Adipose tissue (tissue), 3 donors: ENCODE data around the gene GBA2. TPM values are rescaled to one million over a fixed set of nuclear protein-coding genes. Genes with fewer than 3 reads are reported as not detected.

Experiments used
- H3K27ac ChIP-seq: one replicate; pipeline ENCODE4 v1.5.1; 2013; ENCODE audit warnings: low read depth, low read length
- WGBS, 3 donors: extraction: QIAGEN DNeasy Blood & Tissue Kit; methylation state at CpG; one replicate each; pipeline ENCODE4 v1.1.7; 2013; 5-methylcytosine and 5-hydroxymethylcytosine counted together
- polyA plus RNA-seq, 3 donors: library from polyadenylated mRNA; stranded (reverse); fragments of 200-250 nt; gene quantifications; one replicate each; pipeline ENCODE4 v1.2.3, GENCODE V29; 2013
- donor health status: healthy with polysubstance abuse.
- donor health status: Bipolar disorder and iron deficiency.
- donor health status: healthy.

Gene GBA2
- polyA plus RNA-seq, 3 donors: 24.0 to 48.8 (median 36.8) TPM

DNA sequence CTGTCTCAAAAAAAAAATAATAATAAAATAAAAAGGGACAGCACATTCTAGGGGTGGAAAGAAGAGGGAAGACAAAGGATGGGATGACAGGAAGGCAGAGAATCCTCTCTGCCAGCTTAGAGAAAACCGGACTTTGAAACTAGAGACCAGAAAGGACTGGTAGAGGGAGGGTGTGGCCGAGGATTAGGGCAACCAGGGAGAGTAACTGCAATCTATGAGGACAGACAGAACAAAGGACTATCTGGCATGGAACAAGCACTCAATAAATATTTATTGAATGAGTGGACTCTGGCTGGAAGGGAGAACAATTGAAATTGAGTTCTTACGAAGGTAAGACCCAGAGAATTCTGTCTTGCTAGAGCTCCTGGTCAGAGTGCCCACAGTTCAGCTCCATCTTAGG, 2.4 kb downstream of the GBA2 start:
- WGBS, 3 donors: 25 to 62% (median 52%) methylated on average over 3 of the region's 3 CpGs
- H3K27ac ChIP-seq: no peak overlapping the region

DNA sequence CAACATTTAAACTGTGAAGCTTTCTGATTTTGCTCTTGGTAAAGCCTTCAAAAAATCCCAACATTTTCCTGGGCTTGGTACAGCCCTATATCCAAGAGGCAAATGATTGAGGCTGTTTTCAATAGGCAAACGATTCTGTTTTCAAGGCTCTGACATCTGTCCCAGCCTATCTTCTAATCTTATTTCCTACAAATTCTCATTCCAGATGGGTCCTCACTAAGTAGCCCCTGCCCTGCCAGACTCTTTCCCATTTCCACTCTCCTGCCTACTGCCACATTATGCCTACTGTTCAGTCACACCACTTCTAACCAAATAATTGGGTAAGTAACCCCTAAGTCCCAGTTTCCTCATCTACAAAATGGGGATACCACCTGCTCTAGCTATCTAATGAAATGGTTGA, 3.5 kb downstream of the GBA2 start:
- WGBS, 3 donors: 12 to 66% (median 64%) methylated on average over 1 of the region's 1 CpG

DNA sequence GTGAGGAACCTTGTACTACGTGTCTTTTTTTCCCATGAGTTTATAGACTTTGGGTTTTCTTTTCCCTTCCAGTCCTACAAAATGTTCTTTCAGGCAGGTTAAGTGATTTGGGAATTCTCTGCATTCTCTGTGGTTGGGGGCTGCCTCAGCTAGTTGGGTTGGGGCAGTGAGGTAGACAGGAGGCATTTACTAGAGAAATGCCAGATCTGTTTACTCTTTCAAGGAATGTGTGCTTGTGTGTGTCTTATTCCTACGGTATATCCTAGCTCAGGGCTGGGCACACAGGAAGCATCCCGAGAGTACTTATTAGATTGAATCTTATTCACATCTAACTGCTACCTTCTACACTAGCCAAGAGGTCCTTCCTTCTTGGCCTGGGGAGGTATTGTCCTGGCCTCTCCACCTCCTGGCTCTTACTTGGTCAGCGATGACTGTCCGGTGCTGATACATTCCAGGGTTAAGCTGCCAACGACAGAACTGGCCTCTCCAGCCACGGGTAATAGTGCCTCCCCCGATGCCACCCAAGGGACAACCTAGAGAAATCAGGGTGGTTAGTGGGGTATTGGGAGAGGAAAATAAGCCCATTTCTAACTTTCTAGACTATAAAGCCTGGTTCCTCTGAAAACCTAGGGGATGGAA, 5.0 kb downstream of the GBA2 start:
- H3K27ac ChIP-seq: no peak overlapping the region
- WGBS, 3 donors: 78 to 86% (median 82%) methylated on average over 8 of the region's 8 CpGs

More for the DNA sequence above, 3.5 kb downstream of the GBA2 start:
- H3K27ac ChIP-seq: no peak overlapping the region

DNA sequence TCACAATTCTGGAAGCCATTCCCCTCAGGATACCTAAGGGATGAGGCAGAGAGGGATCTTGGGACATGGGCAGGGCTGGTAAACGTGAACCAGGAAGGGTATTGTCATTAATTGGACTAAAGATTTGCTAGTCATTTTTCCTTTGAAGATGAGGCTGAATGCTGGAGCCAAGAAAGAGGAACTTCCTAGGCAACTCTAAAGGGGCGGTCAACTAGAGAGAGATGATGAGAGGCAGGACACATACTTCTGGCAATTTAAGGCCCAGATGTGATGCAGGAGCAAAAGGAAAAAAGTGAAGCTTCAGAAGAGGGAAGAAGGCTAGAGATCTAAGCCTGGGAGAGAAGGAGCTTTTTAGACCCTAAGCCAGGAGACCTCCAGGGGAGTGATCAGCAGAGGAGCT, 5.6 kb downstream of the GBA2 start:
- no peak overlapping the region for H3K27ac ChIP-seq
- 52 to 74% (median 55%) methylated on average over 2 of the region's 2 CpGs for WGBS, 3 donors

DNA sequence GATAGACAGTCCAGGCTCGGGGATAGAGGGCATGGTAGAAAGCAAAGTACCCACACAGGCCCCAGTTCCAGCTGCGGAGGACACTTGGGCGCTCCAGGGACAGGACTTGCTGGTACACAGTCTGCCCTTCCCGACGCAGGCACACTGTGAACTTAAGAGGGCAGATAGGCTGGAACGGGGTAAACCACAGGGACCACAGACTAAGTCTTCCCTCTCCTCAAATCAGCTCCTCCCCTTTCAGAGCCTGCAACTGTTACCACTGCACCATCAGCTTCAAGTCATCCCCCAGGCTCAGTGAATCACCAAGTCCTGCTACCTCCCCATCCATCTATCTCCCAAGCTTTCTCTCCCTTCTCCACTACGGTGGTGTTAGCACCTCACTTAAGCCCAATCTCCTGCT, 7.3 kb downstream of the GBA2 start:
- 78 to 89% (median 83%) methylated on average over 6 to 7 of the region's 7 CpGs for WGBS, 3 donors

DNA sequence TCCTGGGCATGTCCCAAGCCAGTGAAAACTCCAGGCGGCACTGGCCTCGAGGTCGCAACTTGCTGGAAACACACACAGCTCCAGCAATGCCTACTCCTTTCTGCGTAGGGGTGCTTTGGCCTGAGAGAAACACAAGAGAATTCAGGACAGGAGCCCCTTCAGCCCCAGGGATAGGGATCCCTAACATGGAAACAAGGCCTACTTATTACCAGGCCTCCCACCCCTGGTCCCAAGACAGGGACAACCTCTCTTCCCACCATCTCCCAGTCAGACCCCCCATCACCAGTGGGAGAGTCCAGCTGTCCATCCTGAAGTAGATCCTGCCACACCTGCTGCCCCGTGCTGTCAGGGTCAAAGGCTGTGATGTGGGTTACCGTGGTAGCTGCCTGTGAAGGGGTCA, 8.8 kb downstream of the GBA2 start:
- WGBS, 3 donors: 85 to 93% (median 91%) methylated on average over 6 of the region's 6 CpGs

More for the DNA sequence above, 7.3 kb downstream of the GBA2 start:
- no peak overlapping the region for H3K27ac ChIP-seq

DNA sequence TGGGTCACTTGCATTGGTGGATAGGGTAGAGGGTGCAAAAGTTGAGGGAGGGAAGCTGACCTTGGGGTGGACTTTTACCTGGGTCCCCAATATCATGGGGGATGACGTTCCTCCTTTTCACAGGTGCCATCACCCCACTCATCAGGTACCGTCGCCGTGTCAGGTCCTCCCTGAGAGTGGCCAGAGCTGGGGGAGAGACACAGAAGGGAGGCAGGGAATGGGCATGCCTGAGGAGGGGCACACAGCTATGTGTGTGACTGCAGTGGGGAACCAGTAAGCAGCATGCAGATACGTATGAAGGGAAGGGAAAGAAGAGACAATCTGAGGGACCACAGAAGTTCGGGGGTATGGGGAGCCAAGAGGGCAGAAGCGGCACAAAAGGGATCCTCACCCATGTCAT, 10.1 kb downstream of the GBA2 start:
- H3K27ac ChIP-seq: no peak overlapping the region
- WGBS, 3 donors: 90 to 94% (median 91%) methylated on average over 7 of the region's 7 CpGs

More for the DNA sequence above, 8.8 kb downstream of the GBA2 start:
- no peak overlapping the region for H3K27ac ChIP-seq

DNA sequence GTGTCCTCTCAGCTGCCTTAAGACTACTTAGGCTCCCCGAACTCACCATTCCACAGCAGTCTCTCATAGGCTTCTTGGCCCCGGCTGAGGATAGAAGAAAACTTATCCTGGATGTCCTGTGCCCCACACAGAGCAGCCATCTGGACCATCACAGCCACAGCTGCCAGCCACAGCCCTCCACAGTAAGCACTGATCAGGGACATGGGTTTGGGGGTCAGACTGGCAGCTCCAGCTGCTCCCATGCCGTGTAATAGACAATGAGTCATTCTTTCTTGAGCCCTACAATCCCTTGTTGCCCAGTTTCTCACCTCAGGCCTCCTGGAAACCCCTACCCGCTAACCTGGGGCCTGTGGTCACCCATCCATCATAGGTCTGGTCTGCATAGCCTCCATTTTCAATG, 10.8 kb downstream of the GBA2 start:
- 77 to 89% (median 84%) methylated on average over 4 of the region's 4 CpGs for WGBS, 3 donors
- H3K27ac ChIP-seq: no peak overlapping the region

DNA sequence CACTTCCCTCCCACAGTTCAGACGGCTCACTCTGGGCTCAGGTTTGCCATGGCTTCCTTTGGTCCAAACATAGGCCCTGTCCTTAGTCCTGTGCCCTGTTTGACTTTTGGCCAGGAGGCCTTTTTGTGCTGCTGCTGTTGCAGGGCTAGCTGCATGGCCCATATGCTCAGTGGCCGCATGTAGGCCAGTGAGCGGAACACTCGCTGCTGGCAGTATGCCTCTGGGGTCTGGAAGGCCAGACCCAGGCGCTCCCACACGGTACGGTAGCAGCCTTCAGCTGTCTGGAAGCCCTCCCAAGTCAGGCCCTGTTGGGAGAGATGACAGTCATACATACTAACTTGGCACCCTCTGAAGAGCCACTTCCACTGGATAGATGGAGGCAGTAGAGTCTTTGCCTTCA, 11.9 kb downstream of the GBA2 start:
- WGBS, 3 donors: 74 to 78% (median 77%) methylated on average over 7 of the region's 7 CpGs
- no peak overlapping the region for H3K27ac ChIP-seq

DNA sequence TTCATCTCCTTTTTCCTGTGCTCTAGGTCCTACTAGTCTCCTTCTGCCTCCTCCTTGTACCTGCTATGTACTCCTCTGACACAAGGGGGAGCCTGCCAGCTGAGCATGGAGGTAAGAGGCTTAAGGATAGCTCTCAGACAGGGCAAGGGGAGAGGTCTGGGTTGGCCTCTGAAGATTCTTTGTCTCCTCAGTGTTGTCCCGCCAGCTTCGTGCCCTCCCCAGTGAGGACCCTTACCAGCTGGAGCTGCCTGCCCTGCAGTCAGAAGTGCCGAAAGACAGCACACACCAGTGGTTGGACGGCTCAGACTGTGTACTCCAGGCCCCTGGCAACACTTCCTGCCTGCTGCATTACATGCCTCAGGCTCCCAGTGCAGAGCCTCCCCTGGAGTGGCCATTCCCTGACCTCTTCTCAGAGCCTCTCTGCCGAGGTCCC, 12.8 kb downstream of the GBA2 start:
- WGBS, 3 donors: 43 to 49% (median 44%) methylated on average over 5 of the region's 5 CpGs
- H3K27ac ChIP-seq: no peak overlapping the region

DNA sequence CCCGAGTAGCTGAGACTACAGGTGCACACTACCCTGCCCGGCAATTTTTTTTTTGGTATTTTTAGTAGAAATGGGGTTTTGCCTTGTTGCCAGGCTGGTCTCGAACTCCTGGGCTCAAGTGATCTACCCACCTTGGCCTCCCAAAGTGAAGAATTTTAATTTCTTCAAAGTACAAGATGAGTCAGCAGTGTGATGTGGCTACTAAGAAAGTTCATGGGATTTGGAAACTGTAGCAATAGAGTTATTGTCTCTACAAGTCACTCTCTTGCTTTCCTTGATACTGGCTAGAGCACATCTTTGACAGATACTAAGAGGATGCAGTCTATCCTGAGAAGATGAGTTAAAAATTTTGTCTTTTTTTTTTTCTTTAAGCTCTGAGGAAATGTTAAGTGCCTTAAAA, 14.9 kb downstream of the GBA2 start:
- H3K27ac ChIP-seq: no peak overlapping the region
- WGBS, 3 donors: 88 to 98% (median 95%) methylated on average over 3 of the region's 3 CpGs

DNA sequence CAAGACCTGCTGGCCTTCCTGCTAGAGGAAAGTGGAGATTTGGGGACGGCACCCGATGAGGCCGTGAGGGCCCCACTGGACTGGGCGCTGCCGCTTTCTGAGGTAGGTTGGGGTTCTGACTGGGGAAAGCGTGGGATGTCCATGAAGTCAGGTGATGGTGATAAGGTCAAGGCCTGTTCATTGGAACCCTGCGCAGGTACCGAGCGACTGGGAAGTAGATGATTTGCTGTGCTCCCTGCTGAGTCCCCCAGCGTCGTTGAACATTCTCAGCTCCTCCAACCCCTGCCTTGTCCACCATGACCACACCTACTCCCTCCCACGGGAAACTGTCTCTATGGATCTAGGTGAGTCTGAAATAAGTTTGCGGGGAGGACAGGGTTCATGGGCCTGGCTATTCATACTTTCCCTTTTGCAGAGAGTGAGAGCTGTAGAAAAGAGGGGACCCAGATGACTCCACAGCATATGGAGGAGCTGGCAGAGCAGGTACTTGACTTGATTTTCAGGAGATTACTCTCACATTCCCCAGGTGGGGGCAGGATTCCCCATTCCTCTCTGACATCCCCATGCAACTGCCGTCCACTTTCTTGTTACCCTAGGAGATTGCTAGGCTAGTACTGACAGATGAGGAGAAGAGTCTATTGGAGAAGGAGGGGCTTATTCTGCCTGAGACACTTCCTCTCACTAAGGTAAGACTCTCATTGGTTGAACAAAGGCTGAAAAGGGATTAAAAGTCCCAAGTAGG, 16.1 kb downstream of the GBA2 start:
- 1 to 3% (median 1%) methylated on average over 14 of the region's 14 CpGs for WGBS, 3 donors

DNA sequence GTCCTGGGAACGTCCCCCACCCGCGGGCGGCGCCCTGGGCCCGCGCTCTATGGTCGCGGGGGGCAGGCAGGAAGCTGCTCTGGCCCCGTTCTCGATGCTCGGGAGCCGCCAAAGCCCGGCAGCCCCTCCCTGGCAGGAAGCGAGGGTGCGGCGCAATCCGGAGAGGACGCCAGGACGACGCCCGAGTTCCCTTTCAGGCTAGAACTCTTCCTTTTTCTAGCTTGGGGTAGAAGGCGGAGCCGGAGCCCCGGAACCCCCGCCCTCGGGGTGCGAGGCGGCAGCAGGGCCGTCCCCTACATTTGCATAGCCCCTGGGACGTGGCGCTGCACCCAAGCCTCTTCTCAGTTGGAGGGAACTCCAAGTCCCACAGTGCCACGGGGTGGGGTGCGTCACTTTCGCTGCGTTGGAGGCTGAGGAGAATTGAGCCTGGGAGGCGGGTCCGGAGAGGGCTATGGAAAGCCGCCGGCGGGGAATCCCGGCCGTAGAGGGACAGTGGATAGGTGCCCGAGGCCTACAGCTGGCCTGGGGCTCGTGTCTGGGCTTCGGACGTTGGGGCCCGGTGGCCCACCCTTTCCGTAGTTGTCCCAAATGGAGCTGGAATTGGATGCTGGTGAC, 16.7 kb downstream of the GBA2 start, which contains the start of the genes CREB3 and TLN1:
TSS of gene CREB3 (plus strand) at position 482 of the 615 bp plus-strand sequence. CDS start at position 589, 107 bp downstream.
TSS of gene TLN1 (minus strand) at position 11 of the 615 bp plus-strand sequence. CDS start 6,501 bp downstream, outside the sequence.
- 0% methylated on average over 43 to 49 of the region's 49 CpGs for WGBS, 3 donors
- H3K27ac ChIP-seq: peak within 1 kb of the TSS; percentile 100

More for the DNA sequence above, 16.1 kb downstream of the GBA2 start:
- H3K27ac ChIP-seq: peak overlapping the region; percentile 100

DNA sequence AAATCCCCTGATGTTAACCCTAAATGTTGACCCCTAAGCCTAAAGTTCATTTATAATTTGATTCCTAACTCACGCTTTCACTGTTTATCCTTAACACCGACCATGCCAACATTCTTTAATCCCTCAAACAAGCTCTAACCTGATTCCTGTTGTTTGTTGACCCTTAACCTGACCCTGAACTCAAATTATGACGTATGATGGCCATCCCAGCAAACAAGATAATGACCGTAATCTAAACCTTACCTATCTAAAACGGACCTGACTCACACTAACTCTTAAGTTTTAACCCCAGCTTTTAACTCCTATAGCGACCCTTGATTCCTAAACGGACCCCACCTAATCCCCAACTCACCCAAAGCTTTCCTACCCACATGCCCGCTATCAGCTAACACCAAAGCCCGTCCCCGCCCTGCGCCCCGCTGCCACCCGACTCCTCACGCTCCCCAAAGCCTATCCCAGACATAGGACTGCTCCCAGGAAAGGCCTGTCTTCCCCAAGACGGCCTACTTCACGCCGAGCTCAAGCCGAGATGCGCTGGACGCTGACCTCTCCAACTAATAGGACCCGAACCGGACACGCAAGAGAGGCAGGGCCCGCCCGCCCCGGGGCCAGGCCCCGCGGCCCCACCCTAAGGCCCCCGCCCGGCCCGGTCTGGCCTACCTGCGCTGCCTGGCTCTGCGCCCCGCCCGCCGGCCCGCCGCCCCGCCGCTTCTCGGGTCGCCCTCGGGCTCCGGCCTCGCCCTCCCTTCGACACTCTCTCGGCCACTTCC, 17.4 kb downstream of the GBA2 start:
- WGBS, 3 donors: 1% methylated on average over 36 to 47 of the region's 47 CpGs
- peak overlapping the region; percentile 100 for H3K27ac ChIP-seq

DNA sequence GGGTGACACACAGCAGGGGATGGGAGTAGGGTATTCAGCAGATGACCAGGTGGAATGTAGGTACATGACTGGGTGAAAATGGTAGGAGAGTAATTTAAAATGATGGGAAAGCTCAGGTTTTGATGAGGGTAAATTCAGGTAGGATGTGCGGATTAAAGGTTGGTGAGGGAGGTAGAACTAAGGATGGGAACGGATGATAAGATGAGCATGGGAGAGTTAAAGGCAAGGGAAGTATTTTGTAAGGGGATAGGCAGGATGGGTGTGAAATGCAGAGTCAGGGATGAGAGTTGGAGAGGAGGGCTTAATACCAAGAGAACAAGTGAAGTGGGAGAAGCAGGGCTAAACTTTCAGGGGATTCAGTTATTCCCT, 18.6 kb downstream of the GBA2 start:
- 64 to 82% (median 73%) methylated on average over 2 of the region's 2 CpGs for WGBS, 3 donors
- peak overlapping the region; percentile 51 for H3K27ac ChIP-seq

DNA sequence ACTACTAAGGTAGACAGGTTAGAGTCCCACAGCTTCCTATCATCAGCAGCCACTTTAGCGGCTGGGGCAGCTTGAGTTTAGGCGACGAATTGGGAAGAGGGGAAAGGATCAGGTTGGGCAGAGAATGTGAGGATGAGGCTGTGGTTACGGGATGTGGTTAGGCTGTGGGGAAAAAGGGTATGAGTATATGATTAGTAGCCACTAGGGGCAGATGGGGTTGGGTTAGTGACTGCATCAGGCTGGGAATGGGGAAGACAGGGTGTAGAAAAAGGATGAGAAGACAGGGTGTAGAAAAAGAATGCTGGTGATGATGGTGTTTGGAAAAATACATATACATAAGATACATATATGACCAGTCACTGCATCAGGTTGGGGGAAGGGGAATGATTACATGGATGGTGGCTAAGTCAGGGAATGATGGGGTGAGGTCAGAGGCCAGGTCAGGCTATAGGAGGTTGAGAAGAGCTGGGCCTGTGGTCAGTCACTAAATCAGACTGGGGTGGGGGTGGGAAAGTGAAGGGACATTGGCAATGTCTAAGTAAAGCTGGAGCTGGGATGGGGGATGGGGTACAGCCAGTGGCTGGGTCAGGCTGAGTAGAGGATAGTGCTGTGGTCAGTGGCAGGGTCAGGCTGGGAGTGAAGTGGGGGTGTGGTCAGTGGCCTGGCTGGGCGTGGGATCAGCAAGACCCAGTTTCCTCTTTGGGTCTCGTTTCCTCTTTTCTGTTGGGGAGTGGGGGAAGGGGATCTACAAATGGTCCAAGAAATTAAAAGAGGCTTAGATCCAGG, 19.1 kb downstream of the GBA2 start:
- WGBS, 3 donors: 10 to 41% (median 14%) methylated on average over 6 of the region's 6 CpGs
- H3K27ac ChIP-seq: peak overlapping the region; percentile 51

DNA sequence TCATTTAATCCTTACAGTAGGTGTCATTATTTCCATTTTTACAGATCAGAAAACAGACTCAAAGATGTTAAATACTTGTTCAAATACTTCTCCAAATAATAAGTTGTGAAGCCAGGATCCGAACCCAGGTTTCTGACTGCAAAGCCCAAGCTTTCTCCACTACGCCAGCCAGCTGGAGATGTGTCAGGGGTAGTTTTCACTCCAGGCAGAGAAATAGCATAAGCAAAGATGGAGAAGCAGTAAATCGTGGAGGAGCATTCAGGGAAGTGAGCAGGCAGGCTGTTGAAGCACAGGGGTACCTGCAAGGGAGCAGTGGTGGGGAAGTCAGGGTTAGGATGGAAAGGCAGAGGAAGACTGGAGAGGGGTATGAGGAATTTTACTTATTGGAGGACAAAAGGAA, 19.9 kb downstream of the GBA2 start:
- H3K27ac ChIP-seq: no peak overlapping the region
- WGBS, 3 donors: 53 to 84% (median 53%) methylated on average over 3 of the region's 3 CpGs
